HepG2 (cell line): ENCODE measurements around the gene FAM110D. TPM values are rescaled to one million over a fixed set of nuclear protein-coding genes. Genes with fewer than 3 reads are reported as not detected.

Experiments
- AGO2 ChIP-seq: fragments of 200-400 bp; formaldehyde crosslinking; optimal IDR thresholded peaks from 2 replicates; pipeline ENCODE3; 2017; ENCODE audit warnings: mild to moderate bottlenecking, low read depth, low read length, moderate library complexity
- CREB1 ChIP-seq, 2 experiments: fragments of 450-650 bp in 1 of 2; IDR thresholded peaks; 2 replicates each; pipeline ENCODE4 v1.6.1; 2016 to 2017; ENCODE audit warnings: control low read depth in 1 of 2, mild to moderate bottlenecking in 1 of 2, missing compliant biosample characterization in 1 of 2, missing genetic modification characterization in 1 of 2
- HDAC2 ChIP-seq: sonication (generic); formaldehyde crosslinking; IDR thresholded peaks from 2 replicates; pipeline ENCODE4 v1.4.0; 2020; ENCODE audit warnings: missing genetic modification reagents
- HOXA9 ChIP-seq: sonication (generic); formaldehyde crosslinking; IDR thresholded peaks from 2 replicates; pipeline ENCODE4 v1.8.1; 2022; ENCODE audit warnings: missing genetic modification reagents, mild to moderate bottlenecking, moderate library complexity, borderline replicate concordance
- MTA1 ChIP-seq: sonication (generic); formaldehyde crosslinking; IDR thresholded peaks from 2 replicates; pipeline ENCODE4 v1.4.0; 2020; ENCODE audit warnings: missing genetic modification reagents, mild to moderate bottlenecking, borderline replicate concordance
- MTERF4 ChIP-seq: sonication (generic); formaldehyde crosslinking; IDR thresholded peaks from 2 replicates; pipeline ENCODE4 v1.8.0; 2023; ENCODE audit warnings: mild to moderate bottlenecking, missing genetic modification reagents
- MTF2 ChIP-seq: sonication (generic); formaldehyde crosslinking; IDR thresholded peaks from 2 replicates; pipeline ENCODE4 v1.5.0; 2020; ENCODE audit warnings: missing genetic modification reagents, borderline replicate concordance
- RNF2 ChIP-seq: fragments of 450-650 bp; conservative IDR thresholded peaks from 2 replicates; pipeline ENCODE4 v1.6.1; 2016; ENCODE audit warnings: low read depth
- SAP130 ChIP-seq: IDR thresholded peaks from 2 replicates; pipeline ENCODE4 v1.6.1; 2016; ENCODE audit warnings: low read depth
- ZFP91 ChIP-seq: sonication (generic); formaldehyde crosslinking; IDR thresholded peaks from 2 replicates; pipeline ENCODE4 v1.9.0; 2022; ENCODE audit warnings: missing genetic modification reagents, mild to moderate bottlenecking, borderline replicate concordance
- ZGPAT ChIP-seq: IDR thresholded peaks from 2 replicates; pipeline ENCODE4 v1.6.1; 2016; ENCODE audit warnings: mild to moderate bottlenecking
- ZNF205 ChIP-seq: IDR thresholded peaks from 2 replicates; pipeline ENCODE4 v1.6.1; 2018; ENCODE audit warnings: missing biosample characterization, missing genetic modification reagents
- ZNF276 ChIP-seq: sonication (generic); formaldehyde crosslinking; IDR thresholded peaks from 2 replicates; pipeline ENCODE4 v1.4.0; 2020; ENCODE audit warnings: mild to moderate bottlenecking, low read depth, missing genetic modification reagents
- ZNF282 ChIP-seq: fragments of 450-650 bp; IDR thresholded peaks from 2 replicates; pipeline ENCODE4 v1.6.1; 2018; ENCODE audit not compliant: partially characterized antibody
- ZNF512B ChIP-seq: sonication (generic); formaldehyde crosslinking; IDR thresholded peaks from 2 replicates; pipeline ENCODE4 v1.5.1; 2020; ENCODE audit warnings: missing genetic modification reagents, mild to moderate bottlenecking, borderline replicate concordance
- ZNF543 ChIP-seq: sonication (generic); formaldehyde crosslinking; IDR thresholded peaks from 2 replicates; pipeline ENCODE4 v1.4.0; 2020; ENCODE audit warnings: mild to moderate bottlenecking, missing genetic modification reagents
- ZNF790 ChIP-seq: sonication (generic); formaldehyde crosslinking; IDR thresholded peaks from 2 replicates; pipeline ENCODE4 v1.8.0; 2022; ENCODE audit warnings: missing genetic modification reagents, mild to moderate bottlenecking, borderline replicate concordance
- polyA plus RNA-seq, 8 experiments: library from polyadenylated mRNA; depleted of rRNA in 3 of 8; stranded (reverse) in 7 of 8; unstranded in 1 of 8; fragments of >200 nt; fragmentation: Illumina TruSeq in 4 of 8; extraction: Trizol in 4 of 8; gene quantifications; 2 replicates each; pipeline versions ENCODE4 v1.2.1 to v1.2.3, GENCODE V29; 2011 to 2016; ENCODE audit warnings: low read depth in 4 of 8, missing spikeins in 1 of 8, mixed read lengths in 1 of 8; ENCODE audit not compliant: insufficient read depth in 1 of 8
- total RNA-seq, 5 experiments: library from RNA; depleted of rRNA; stranded (reverse); fragments of >200 nt; fragmentation: Illumina TruSeq; extraction: Trizol; gene quantifications; 2 replicates each; pipeline ENCODE4 v1.2.3, GENCODE V29; 2016; ENCODE audit warnings: low read depth in 1 of 5

The FAM110D gene
- total and polyA plus RNA-seq, 2 of the 13 experiments (the other 11 are each of a cell fraction or from before 2014, with no cell fraction given), result not detected

- TF ChIP-seq CREB1 (IDR thresholded peaks at IDR 0.05) (peak; percentile 100), CREB1 (CRISPR knock-in tag; IDR thresholded peaks at IDR 0.05) (peak; percentile 98), ZNF543 (CRISPR knock-in tag) (0 out of 2 replicates have a peak, but pooled peaks have one; percentile 28), MTF2 (peak; percentile 94), ZNF205 (CRISPR knock-in tag) (peak; percentile 46; the same call in 1 of the 2 replicates), ZNF276 (CRISPR knock-in tag) (no peak), AGO2 (peak; percentile 72), MTA1 (peak; percentile 77; the same call in 1 of the 2 replicates), HOXA9 (CRISPR knock-in tag) (peak; percentile 65; the same call in 1 of the 2 replicates), ZGPAT (peak; percentile 94), HDAC2 (peak; percentile 86), MTERF4 (CRISPR knock-in tag) (peak; percentile 57; the same call in 1 of the 2 replicates), SAP130 (CRISPR knock-in tag) (peak; percentile 99), ZFP91 (peak; percentile 92), RNF2 (peak; percentile 64; the same call in 1 of the 2 replicates), ZNF512B (0 out of 2 replicates have a peak, but pooled peaks have one; percentile 75), ZNF282 (no peak), ZNF790 (CRISPR knock-in tag) (peak; percentile 66; the same call in 1 of the 2 replicates)
These were observed 11.0 kb downstream of the FAM110D start, which contains the start of gene ZNF593 (continued) for GRCh38 chr1:26169669-26170471.
